HepG2 (cell line): ENCODE measurements around the gene SYT11. TPM values are rescaled to one million over a fixed set of nuclear protein-coding genes. Genes with fewer than 3 reads are reported as not detected.

Source experiments
- ARNTL ChIP-seq: sonication (generic); formaldehyde crosslinking; IDR thresholded peaks from 2 replicates; pipeline ENCODE4 v1.4.0; 2020; ENCODE audit warnings: mild to moderate bottlenecking, missing genetic modification reagents
- CEBPB ChIP-seq: IDR thresholded peaks from 2 replicates; pipeline ENCODE4 v1.6.1; 2011; ENCODE audit warnings: low read depth, low read length, improper control_type of control experiment, borderline replicate concordance
- ETV5 ChIP-seq: IDR thresholded peaks from 2 replicates; pipeline ENCODE4 v1.6.1; 2018; ENCODE audit warnings: missing biosample characterization, missing genetic modification reagents, inconsistent platforms, borderline replicate concordance
- FOXP4 ChIP-seq: sonication (generic); formaldehyde crosslinking; IDR thresholded peaks from 2 replicates; pipeline ENCODE4 v1.4.0; 2020; ENCODE audit warnings: missing genetic modification reagents
- KAT8 ChIP-seq: IDR thresholded peaks from 2 replicates; pipeline ENCODE4 v1.6.1; 2016; ENCODE audit warnings: missing genetic modification reagents, missing compliant biosample characterization
- KDM1A ChIP-seq: IDR thresholded peaks from 2 replicates; pipeline ENCODE4 v1.6.1; 2016; ENCODE audit warnings: missing compliant biosample characterization
- KLF6 ChIP-seq: IDR thresholded peaks from 2 replicates; pipeline ENCODE4 v1.8.0; 2016; ENCODE audit warnings: missing biosample characterization, missing genetic modification reagents
- KMT2B ChIP-seq: IDR thresholded peaks from 2 replicates; pipeline ENCODE4 v1.6.1; 2016; ENCODE audit warnings: missing genetic modification reagents, missing compliant biosample characterization
- ZBTB1 ChIP-seq: sonication (generic); formaldehyde crosslinking; IDR thresholded peaks from 2 replicates; pipeline ENCODE4 v1.4.0; 2020; ENCODE audit warnings: missing genetic modification reagents, borderline replicate concordance
- ZMYM2 ChIP-seq: sonication (generic); formaldehyde crosslinking; IDR thresholded peaks from 2 replicates; pipeline ENCODE4 v1.8.0; 2022; ENCODE audit warnings: mild to moderate bottlenecking, missing genetic modification reagents
- ZNF24 ChIP-seq: fragments of 450-650 bp; IDR thresholded peaks from 2 replicates; pipeline ENCODE4 v1.6.1; 2017; ENCODE audit warnings: antibody characterized with exemption, mild to moderate bottlenecking
- ZNF253 ChIP-seq: sonication (generic); formaldehyde crosslinking; IDR thresholded peaks from 2 replicates; pipeline ENCODE4 v1.8.0; 2022; ENCODE audit warnings: mild to moderate bottlenecking, missing genetic modification reagents, borderline replicate concordance
- ZNF263 ChIP-seq: sonication (generic); formaldehyde crosslinking; IDR thresholded peaks from 2 replicates; pipeline ENCODE4 v1.4.0; 2020; ENCODE audit warnings: missing genetic modification reagents
- ZNF558 ChIP-seq: sonication (generic); formaldehyde crosslinking; IDR thresholded peaks from 2 replicates; pipeline ENCODE4 v1.9.0; 2022; ENCODE audit warnings: mild to moderate bottlenecking, missing genetic modification reagents, borderline replicate concordance
- ZNF790 ChIP-seq: sonication (generic); formaldehyde crosslinking; IDR thresholded peaks from 2 replicates; pipeline ENCODE4 v1.8.0; 2022; ENCODE audit warnings: missing genetic modification reagents, mild to moderate bottlenecking, borderline replicate concordance
- polyA plus RNA-seq, 8 experiments: library from polyadenylated mRNA; depleted of rRNA in 3 of 8; stranded (reverse) in 7 of 8; unstranded in 1 of 8; fragments of >200 nt; fragmentation: Illumina TruSeq in 4 of 8; extraction: Trizol in 4 of 8; gene quantifications; 2 replicates each; pipeline versions ENCODE4 v1.2.1 to v1.2.3, GENCODE V29; 2011 to 2016; ENCODE audit warnings: low read depth in 4 of 8, missing spikeins in 1 of 8, mixed read lengths in 1 of 8; ENCODE audit not compliant: insufficient read depth in 1 of 8
- total RNA-seq, 5 experiments: library from RNA; depleted of rRNA; stranded (reverse); fragments of >200 nt; fragmentation: Illumina TruSeq; extraction: Trizol; gene quantifications; 2 replicates each; pipeline ENCODE4 v1.2.3, GENCODE V29; 2016; ENCODE audit warnings: low read depth in 1 of 5
- TF ChIP-seq, protein P1 (sequence below): sonication (generic); formaldehyde crosslinking; IDR thresholded peaks from 2 replicates; pipeline ENCODE4 v1.4.0; 2020; ENCODE audit warnings: mild to moderate bottlenecking, missing genetic modification reagents
- TF ChIP-seq, protein P2 (sequence below): IDR thresholded peaks from 2 replicates; pipeline ENCODE4 v1.6.1; 2012; ENCODE audit warnings: inconsistent platforms
- TF ChIP-seq, protein P3 (sequence below): sonication (generic); formaldehyde crosslinking; IDR thresholded peaks from 2 replicates; pipeline ENCODE4 v1.8.1; 2023; ENCODE audit warnings: missing genetic modification reagents, inconsistent platforms, borderline replicate concordance
- TF ChIP-seq, protein P4 (sequence below): sonication (generic); formaldehyde crosslinking; IDR thresholded peaks from 2 replicates; pipeline ENCODE4 v1.9.0; 2021; ENCODE audit warnings: missing genetic modification reagents, borderline replicate concordance
- TF ChIP-seq, protein P5 (sequence below): sonication (generic); formaldehyde crosslinking; IDR thresholded peaks from 2 replicates; pipeline ENCODE4; 2020; ENCODE audit warnings: missing genetic modification reagents, mild to moderate bottlenecking, borderline replicate concordance

Gene SYT11
- total and polyA plus RNA-seq, 2 of the 13 experiments (the other 11 are each of a cell fraction or from before 2014, with no cell fraction given), result 0.22 to 0.59 TPM

GRCh38 chr1:155859234-155859829, at the start of gene SYT11 (continued):
- TF ChIP-seq, protein P1, sequence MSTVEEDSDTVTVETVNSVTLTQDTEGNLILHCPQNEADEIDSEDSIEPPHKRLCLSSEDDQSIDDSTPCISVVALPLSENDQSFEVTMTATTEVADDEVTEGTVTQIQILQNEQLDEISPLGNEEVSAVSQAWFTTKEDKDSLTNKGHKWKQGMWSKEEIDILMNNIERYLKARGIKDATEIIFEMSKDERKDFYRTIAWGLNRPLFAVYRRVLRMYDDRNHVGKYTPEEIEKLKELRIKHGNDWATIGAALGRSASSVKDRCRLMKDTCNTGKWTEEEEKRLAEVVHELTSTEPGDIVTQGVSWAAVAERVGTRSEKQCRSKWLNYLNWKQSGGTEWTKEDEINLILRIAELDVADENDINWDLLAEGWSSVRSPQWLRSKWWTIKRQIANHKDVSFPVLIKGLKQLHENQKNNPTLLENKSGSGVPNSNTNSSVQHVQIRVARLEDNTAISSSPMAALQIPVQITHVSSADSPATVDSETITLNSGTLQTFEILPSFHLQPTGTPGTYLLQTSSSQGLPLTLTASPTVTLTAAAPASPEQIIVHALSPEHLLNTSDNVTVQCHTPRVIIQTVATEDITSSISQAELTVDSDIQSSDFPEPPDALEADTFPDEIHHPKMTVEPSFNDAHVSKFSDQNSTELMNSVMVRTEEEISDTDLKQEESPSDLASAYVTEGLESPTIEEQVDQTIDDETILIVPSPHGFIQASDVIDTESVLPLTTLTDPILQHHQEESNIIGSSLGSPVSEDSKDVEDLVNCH (CRISPR knock-in tag), result no peak
- TF ChIP-seq ZNF253 (0 out of 2 replicates have a peak, but pooled peaks have one; percentile 68), FOXP4 (CRISPR knock-in tag) (no peak), KAT8 (CRISPR knock-in tag) (peak; percentile 64), KDM1A (peak; percentile 92; the same call in 1 of the 2 replicates), ZNF790 (CRISPR knock-in tag) (no peak), CEBPB (peak; percentile 42), KLF6 (CRISPR knock-in tag) (no peak), ZMYM2 (CRISPR knock-in tag) (no peak), ZNF24 (no peak), ARNTL (CRISPR knock-in tag) (no peak), KMT2B (CRISPR knock-in tag) (peak; percentile 39; the same call in 1 of the 2 replicates), ZBTB1 (CRISPR knock-in tag) (no peak), ZNF263 (CRISPR knock-in tag) (peak; percentile 91), ZNF558 (CRISPR knock-in tag) (no peak), ETV5 (CRISPR knock-in tag) (peak; percentile 35; the same call in 1 of the 2 replicates)
- TF ChIP-seq, protein P2, sequence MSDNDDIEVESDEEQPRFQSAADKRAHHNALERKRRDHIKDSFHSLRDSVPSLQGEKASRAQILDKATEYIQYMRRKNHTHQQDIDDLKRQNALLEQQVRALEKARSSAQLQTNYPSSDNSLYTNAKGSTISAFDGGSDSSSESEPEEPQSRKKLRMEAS, result no peak
- TF ChIP-seq, protein P3, sequence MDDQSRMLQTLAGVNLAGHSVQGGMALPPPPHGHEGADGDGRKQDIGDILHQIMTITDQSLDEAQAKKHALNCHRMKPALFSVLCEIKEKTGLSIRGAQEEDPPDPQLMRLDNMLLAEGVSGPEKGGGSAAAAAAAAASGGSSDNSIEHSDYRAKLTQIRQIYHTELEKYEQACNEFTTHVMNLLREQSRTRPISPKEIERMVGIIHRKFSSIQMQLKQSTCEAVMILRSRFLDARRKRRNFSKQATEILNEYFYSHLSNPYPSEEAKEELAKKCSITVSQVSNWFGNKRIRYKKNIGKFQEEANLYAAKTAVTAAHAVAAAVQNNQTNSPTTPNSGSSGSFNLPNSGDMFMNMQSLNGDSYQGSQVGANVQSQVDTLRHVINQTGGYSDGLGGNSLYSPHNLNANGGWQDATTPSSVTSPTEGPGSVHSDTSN (CRISPR knock-in tag), result no peak
- TF ChIP-seq, protein P4, sequence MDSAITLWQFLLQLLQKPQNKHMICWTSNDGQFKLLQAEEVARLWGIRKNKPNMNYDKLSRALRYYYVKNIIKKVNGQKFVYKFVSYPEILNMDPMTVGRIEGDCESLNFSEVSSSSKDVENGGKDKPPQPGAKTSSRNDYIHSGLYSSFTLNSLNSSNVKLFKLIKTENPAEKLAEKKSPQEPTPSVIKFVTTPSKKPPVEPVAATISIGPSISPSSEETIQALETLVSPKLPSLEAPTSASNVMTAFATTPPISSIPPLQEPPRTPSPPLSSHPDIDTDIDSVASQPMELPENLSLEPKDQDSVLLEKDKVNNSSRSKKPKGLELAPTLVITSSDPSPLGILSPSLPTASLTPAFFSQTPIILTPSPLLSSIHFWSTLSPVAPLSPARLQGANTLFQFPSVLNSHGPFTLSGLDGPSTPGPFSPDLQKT (CRISPR knock-in tag), result no peak
- TF ChIP-seq, protein P5, sequence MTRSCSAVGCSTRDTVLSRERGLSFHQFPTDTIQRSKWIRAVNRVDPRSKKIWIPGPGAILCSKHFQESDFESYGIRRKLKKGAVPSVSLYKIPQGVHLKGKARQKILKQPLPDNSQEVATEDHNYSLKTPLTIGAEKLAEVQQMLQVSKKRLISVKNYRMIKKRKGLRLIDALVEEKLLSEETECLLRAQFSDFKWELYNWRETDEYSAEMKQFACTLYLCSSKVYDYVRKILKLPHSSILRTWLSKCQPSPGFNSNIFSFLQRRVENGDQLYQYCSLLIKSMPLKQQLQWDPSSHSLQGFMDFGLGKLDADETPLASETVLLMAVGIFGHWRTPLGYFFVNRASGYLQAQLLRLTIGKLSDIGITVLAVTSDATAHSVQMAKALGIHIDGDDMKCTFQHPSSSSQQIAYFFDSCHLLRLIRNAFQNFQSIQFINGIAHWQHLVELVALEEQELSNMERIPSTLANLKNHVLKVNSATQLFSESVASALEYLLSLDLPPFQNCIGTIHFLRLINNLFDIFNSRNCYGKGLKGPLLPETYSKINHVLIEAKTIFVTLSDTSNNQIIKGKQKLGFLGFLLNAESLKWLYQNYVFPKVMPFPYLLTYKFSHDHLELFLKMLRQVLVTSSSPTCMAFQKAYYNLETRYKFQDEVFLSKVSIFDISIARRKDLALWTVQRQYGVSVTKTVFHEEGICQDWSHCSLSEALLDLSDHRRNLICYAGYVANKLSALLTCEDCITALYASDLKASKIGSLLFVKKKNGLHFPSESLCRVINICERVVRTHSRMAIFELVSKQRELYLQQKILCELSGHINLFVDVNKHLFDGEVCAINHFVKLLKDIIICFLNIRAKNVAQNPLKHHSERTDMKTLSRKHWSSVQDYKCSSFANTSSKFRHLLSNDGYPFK (CRISPR knock-in tag), result no peak
